Adrenal gland (tissue), 12 donors: ENCODE measurements around the gene OAF. TPM values are rescaled to one million over a fixed set of nuclear protein-coding genes. Genes with fewer than 3 reads are reported as not detected.

Experiments used
- DNase-seq, 7 donors: peaks; one replicate each; pipeline ENCODE4 v3.0.0-alpha.2; 2019 to 2020
- H3K27ac ChIP-seq, 5 donors: fragments of 200-600 bp; sonication (generic) in 4 of 5; 1 replicate in 3 of 5; 2 replicates in 2 of 5; pipeline versions ENCODE4 v1.5.1 to v1.8.0; 2016 to 2020; ENCODE audit warnings: mild to moderate bottlenecking in 1 of 5
- H3K27me3 ChIP-seq: fragments of 200-600 bp; 2 replicates; pipeline ENCODE4 v1.8.0; 2021
- H3K36me3 ChIP-seq, 2 donors: fragments of 200-600 bp; replicated peaks in 1 of 2; 1 replicate in 1 of 2; 2 replicates in 1 of 2; pipeline versions ENCODE4 v1.5.1 to v1.8.0; 2018 to 2022
- H3K4me1 ChIP-seq, 2 donors: fragments of 200-600 bp; replicated peaks in 1 of 2; 1 replicate in 1 of 2; 2 replicates in 1 of 2; pipeline versions ENCODE4 v1.5.1 to v1.8.0; 2018 to 2021
- H3K4me3 ChIP-seq, 4 donors: fragments of 200-600 bp; sonication (generic) in 3 of 4; one replicate each; pipeline ENCODE4 v1.5.1; 2016 to 2018
- H3K9me3 ChIP-seq, 3 donors: fragments of 200-600 bp; sonication (generic) in 1 of 3; replicated peaks in 1 of 3; 1 replicate in 2 of 3; 2 replicates in 1 of 3; pipeline versions ENCODE4 v1.5.1 to v1.8.0; 2016 to 2021
- CTCF ChIP-seq, 6 experiments: fragments of 450-650 bp in 4 of 6; fragments of 200-600 bp in 2 of 6; sonication (generic) in 1 of 6; IDR thresholded peaks; 1 replicate in 5 of 6; 2 replicates in 1 of 6; pipeline versions ENCODE4 v1.5.1 to v1.8.0; 2016 to 2021; ENCODE audit warnings: antibody characterized with exemption in 6 of 6, mild to moderate bottlenecking in 2 of 6, moderate library complexity in 1 of 6
- POLR2A ChIP-seq, 2 donors: fragments of 450-650 bp; IDR thresholded peaks; one replicate each; pipeline ENCODE4 v1.6.1; 2017; ENCODE audit warnings: antibody characterized with exemption in 2 of 2, mild to moderate bottlenecking in 2 of 2, moderate library complexity in 1 of 2
- WGBS, 4 donors: extraction: QIAGEN DNeasy Blood & Tissue Kit in 2 of 4; methylation state at CpG; one replicate each; pipeline versions ENCODE4 v1.1.5 to v1.1.7; 2013 to 2017; 5-methylcytosine and 5-hydroxymethylcytosine counted together
- intact Hi-C, 2 donors: fragments of 100-400 bp; cut with DNase I; formaldehyde crosslinking; loops; one replicate each; pipeline versions ENCODE4 v1.14.1 to v1.15.0; 2022 to 2023
- polyA plus RNA-seq, 3 donors: library from polyadenylated mRNA; stranded (reverse); fragments of 200-250 nt in 2 of 3; fragments of 350-450 nt in 1 of 3; fragmentation: Illumina TruSeq in 1 of 3; extraction: RNeasy Lipid Tissue Mini Kit (QIAGEN cat#74804) in 1 of 3; gene quantifications; one replicate each; pipeline ENCODE4 v1.2.3, GENCODE V29; 2013 to 2014
- total RNA-seq, 9 donors: library from RNA; depleted of rRNA in 4 of 9; stranded (reverse); fragments of >200 nt in 4 of 9; fragments of 120-200 nt in 1 of 9; fragmentation: NEBNext Ultra II Directional in 1 of 9; extraction: Animal tissue kit (Norgen Biotek cat#: 25700) in 1 of 9; gene quantifications; one replicate each; pipeline versions ENCODE4 v1.1.0 to v1.2.4, GENCODE V29; 2013 to 2023
- donor health status: healthy with polysubstance abuse.
- donor health status: Bipolar disorder and iron deficiency.
- donor health status: DM: yes; HTN: yes; CAD: no.
- donor health status: DM: no; HTN: no; CAD: no.
- donor health status: DM: no; HTN: no; CAD: no.
- donor health status: DM: yes; HTN: yes; CAD: no.

Gene OAF
- total and polyA plus RNA-seq, 12 donors: 67.7 to 253 (median 169) TPM

- no peak for DNase-seq
- Histone ChIP-seq H3K9me3 (no peaks in the 10 kb centered on the region), H3K27ac (no peak overlapping the region), H3K36me3 (no peaks in the 10 kb centered on the region), H3K4me1 (no peaks in the 10 kb centered on the region), H3K27me3 (no peaks in the 10 kb centered on the region), H3K4me3 (no peak overlapping the region)
- 70 to 80% (median 78%) methylated on average over 11 to 14 of the region's 14 CpGs for WGBS, 4 donors
- TF ChIP-seq CTCF (IDR thresholded peaks at IDR 0.05) (no peak), POLR2A (IDR thresholded peaks at IDR 0.05) (no peak)
- intact Hi-C loops: no loop called here
Observed at GRCh38 chr11:120197251-120197891, 13.5 kb upstream of the OAF start.

- H3K4me3 ChIP-seq: no peak overlapping the region
- no peak overlapping the region for H3K27ac ChIP-seq
- no peaks in the 10 kb centered on the region for H3K4me1 ChIP-seq
- TF ChIP-seq POLR2A (IDR thresholded peaks at IDR 0.05): no peak
- TF ChIP-seq CTCF (IDR thresholded peaks at IDR 0.05): no peak
- no peaks in the 10 kb centered on the region for H3K9me3 ChIP-seq
- H3K27me3 ChIP-seq: no peaks in the 10 kb centered on the region
- no peaks in the 10 kb centered on the region for H3K36me3 ChIP-seq
- WGBS, 4 donors: 69 to 82% (median 79%) methylated on average over 8 to 9 of the region's 9 CpGs
- DNase-seq: no peak
- intact Hi-C loops: no loop called here
Observed at GRCh38 chr11:120197977-120198376, 12.9 kb upstream of the OAF start.

GRCh38 chr11:120198403-120198786, 12.4 kb upstream of the OAF start:
- H3K36me3 ChIP-seq: no peaks in the 10 kb centered on the region
- H3K27ac ChIP-seq: no peak overlapping the region
- H3K4me3 ChIP-seq: no peak overlapping the region
- WGBS, 4 donors: 58 to 74% (median 59%) methylated on average over 5 of the region's 5 CpGs
- H3K4me1 ChIP-seq: no peaks in the 10 kb centered on the region
- DNase-seq: no peak
- no peaks in the 10 kb centered on the region for H3K9me3 ChIP-seq
- TF ChIP-seq CTCF (IDR thresholded peaks at IDR 0.05) (no peak), POLR2A (IDR thresholded peaks at IDR 0.05) (no peak)
- no peaks in the 10 kb centered on the region for H3K27me3 ChIP-seq
- intact Hi-C loops: no loop called here

GRCh38 chr11:120198787-120199469, 11.9 kb upstream of the OAF start:
- Histone ChIP-seq H3K9me3 (no peaks in the 10 kb centered on the region), H3K4me1 (no peaks in the 10 kb centered on the region), H3K27me3 (no peaks in the 10 kb centered on the region), H3K27ac (no peak overlapping the region), H3K36me3 (no peaks in the 10 kb centered on the region), H3K4me3 (no peak overlapping the region)
- intact Hi-C loops: no loop called here
- TF ChIP-seq POLR2A (IDR thresholded peaks at IDR 0.05): no peak
- no peak for TF ChIP-seq CTCF (IDR thresholded peaks at IDR 0.05)
- DNase-seq: no peak
- 88 to 97% (median 90%) methylated on average over 7 to 9 of the region's 9 CpGs for WGBS, 4 donors
